DND-41 (cell line): ENCODE data around the gene HECW1.
A peak's percentile ranks its signal among the peaks of the same experiment; 100 is the strongest.

Source experiments
- EZH2 ChIP-seq: IDR thresholded peaks from 3 replicates; pipeline ENCODE4 v1.6.1; 2012; ENCODE audit warnings: borderline replicate concordance, low read depth, mild to moderate bottlenecking, moderate library complexity, low read length, inconsistent platforms; ENCODE audit not compliant: severe bottlenecking
- TF ChIP-seq, protein P1 (sequence below): IDR thresholded peaks from 2 replicates; pipeline ENCODE4 v1.5.1; 2012; ENCODE audit warnings: borderline replicate concordance, low read length, moderate library complexity, mild to moderate bottlenecking; ENCODE audit not compliant: poor library complexity, severe bottlenecking; ENCODE audit errors: extremely low read depth

DNA sequence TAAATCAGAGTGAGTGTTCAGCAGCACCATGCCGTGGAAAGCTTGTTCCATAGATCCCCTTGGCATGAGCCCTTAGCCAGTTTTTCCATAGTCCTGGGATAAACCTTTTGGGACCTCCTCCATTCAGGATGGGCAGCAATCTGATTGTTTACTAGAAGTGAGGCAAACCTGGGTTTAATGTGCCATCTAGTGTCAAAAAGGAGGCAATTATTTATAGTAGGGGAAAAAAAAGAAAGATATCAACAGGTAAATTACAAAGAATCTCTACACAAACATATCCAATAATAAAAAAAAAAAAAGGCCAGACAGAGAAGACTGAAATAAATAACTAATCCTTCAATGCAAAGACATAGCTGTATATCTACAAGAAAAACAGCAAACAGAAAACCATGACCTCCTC, 241.5 kb downstream of the HECW1 start:
- TF ChIP-seq, protein P1, sequence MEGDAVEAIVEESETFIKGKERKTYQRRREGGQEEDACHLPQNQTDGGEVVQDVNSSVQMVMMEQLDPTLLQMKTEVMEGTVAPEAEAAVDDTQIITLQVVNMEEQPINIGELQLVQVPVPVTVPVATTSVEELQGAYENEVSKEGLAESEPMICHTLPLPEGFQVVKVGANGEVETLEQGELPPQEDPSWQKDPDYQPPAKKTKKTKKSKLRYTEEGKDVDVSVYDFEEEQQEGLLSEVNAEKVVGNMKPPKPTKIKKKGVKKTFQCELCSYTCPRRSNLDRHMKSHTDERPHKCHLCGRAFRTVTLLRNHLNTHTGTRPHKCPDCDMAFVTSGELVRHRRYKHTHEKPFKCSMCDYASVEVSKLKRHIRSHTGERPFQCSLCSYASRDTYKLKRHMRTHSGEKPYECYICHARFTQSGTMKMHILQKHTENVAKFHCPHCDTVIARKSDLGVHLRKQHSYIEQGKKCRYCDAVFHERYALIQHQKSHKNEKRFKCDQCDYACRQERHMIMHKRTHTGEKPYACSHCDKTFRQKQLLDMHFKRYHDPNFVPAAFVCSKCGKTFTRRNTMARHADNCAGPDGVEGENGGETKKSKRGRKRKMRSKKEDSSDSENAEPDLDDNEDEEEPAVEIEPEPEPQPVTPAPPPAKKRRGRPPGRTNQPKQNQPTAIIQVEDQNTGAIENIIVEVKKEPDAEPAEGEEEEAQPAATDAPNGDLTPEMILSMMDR: peak; percentile 17
- no peak for TF ChIP-seq EZH2
